ENCODE measurements around the gene BCAT1. TPM values are rescaled to one million over a fixed set of nuclear protein-coding genes. Genes with fewer than 3 reads are reported as not detected.

Gene BCAT1
- total RNA-seq, 1 donor from 2014 or later = 35.3 TPM

- no peaks in the 10 kb centered on the region for H3K36me3 ChIP-seq (ENCODE audit: control insufficient read depth, insufficient read depth, low read length)
- H3K4me3 ChIP-seq (ENCODE audit: low read depth, low read length) = no peak overlapping the region
- FAIRE-seq (no peak), DNase-seq (ENCODE audit: low read depth) (no peak)
- TF ChIP-seq CTCF (IDR thresholded peaks at IDR 0.05; ENCODE audit: insufficient read depth, low read length, severe bottlenecking) = no peak
- no peaks in the 10 kb centered on the region for H3K27me3 ChIP-seq (ENCODE audit: control insufficient read depth, insufficient read depth, low read length)
Measured at GRCh38 chr12:24770334-24770733, 178.6 kb downstream of the BCAT1 start.

GRCh38 chr12:24769682-24770081 is 179.2 kb downstream of the BCAT1 start:
- Histone ChIP-seq H3K4me3 (ENCODE audit: low read depth, low read length) (no peak overlapping the region), H3K27me3 (ENCODE audit: control insufficient read depth, insufficient read depth, low read length) (no peaks in the 10 kb centered on the region), H3K36me3 (ENCODE audit: control insufficient read depth, insufficient read depth, low read length) (no peaks in the 10 kb centered on the region)
- FAIRE-seq (no peak), DNase-seq (ENCODE audit: low read depth) (no peak)
- TF ChIP-seq CTCF (IDR thresholded peaks at IDR 0.05; ENCODE audit: insufficient read depth, low read length, severe bottlenecking) = no peak

- no peak for TF ChIP-seq CTCF (IDR thresholded peaks at IDR 0.05; ENCODE audit: insufficient read depth, low read length, severe bottlenecking)
- no peaks in the 10 kb centered on the region for H3K27me3 ChIP-seq (ENCODE audit: control insufficient read depth, insufficient read depth, low read length)
- H3K4me3 ChIP-seq (ENCODE audit: low read depth, low read length) = no peak overlapping the region
- DNase-seq (ENCODE audit: low read depth) (no peak), FAIRE-seq (no peak)
- no peaks in the 10 kb centered on the region for H3K36me3 ChIP-seq (ENCODE audit: control insufficient read depth, insufficient read depth, low read length)
Measured at GRCh38 chr12:24768415-24768814, 180.5 kb downstream of the BCAT1 start.

GRCh38 chr12:24767016-24767415 is 181.9 kb downstream of the BCAT1 start:
- peak; percentile 67 for DNase-seq (ENCODE audit: low read depth)
- H3K4me3 ChIP-seq (ENCODE audit: low read depth, low read length) = no peak overlapping the region
- H3K27me3 ChIP-seq (ENCODE audit: control insufficient read depth, insufficient read depth, low read length) = no peaks in the 10 kb centered on the region
- no peaks in the 10 kb centered on the region for H3K36me3 ChIP-seq (ENCODE audit: control insufficient read depth, insufficient read depth, low read length)
- TF ChIP-seq CTCF (IDR thresholded peaks at IDR 0.05; ENCODE audit: insufficient read depth, low read length, severe bottlenecking) = no peak
- FAIRE-seq = no peak

GRCh38 chr12:24764712-24765111 is 184.2 kb downstream of the BCAT1 start:
- no peak for DNase-seq (ENCODE audit: low read depth)
- no peak for TF ChIP-seq CTCF (IDR thresholded peaks at IDR 0.05; ENCODE audit: insufficient read depth, low read length, severe bottlenecking)
- no peaks in the 10 kb centered on the region for H3K27me3 ChIP-seq (ENCODE audit: control insufficient read depth, insufficient read depth, low read length)
- H3K4me3 ChIP-seq (ENCODE audit: low read depth, low read length) = no peak overlapping the region
- FAIRE-seq = no peak
- no peaks in the 10 kb centered on the region for H3K36me3 ChIP-seq (ENCODE audit: control insufficient read depth, insufficient read depth, low read length)

- no peak overlapping the region for H3K4me3 ChIP-seq (ENCODE audit: low read depth, low read length)
- H3K27me3 ChIP-seq (ENCODE audit: control insufficient read depth, insufficient read depth, low read length) = no peaks in the 10 kb centered on the region
- TF ChIP-seq CTCF (IDR thresholded peaks at IDR 0.05; ENCODE audit: insufficient read depth, low read length, severe bottlenecking) = no peak
- FAIRE-seq (no peak), DNase-seq (ENCODE audit: low read depth) (no peak)
- H3K36me3 ChIP-seq (ENCODE audit: control insufficient read depth, insufficient read depth, low read length) = no peaks in the 10 kb centered on the region
Measured at GRCh38 chr12:24760606-24761378, 188.1 kb downstream of the BCAT1 start.

Data from bronchial epithelial cell (primary cell).